Measurements from ENCODE around the gene MIOX. TPM values are rescaled to one million over a fixed set of nuclear protein-coding genes. Genes with fewer than 3 reads are reported as not detected.
A peak's percentile ranks its signal among the peaks of the same experiment; 100 is the strongest.

MIOX gene
- total and polyA plus RNA-seq, 2 of the 13 experiments (the other 11 are each of a cell fraction or from before 2014, with no cell fraction given) = 1.5 to 2.9 TPM

DNA sequence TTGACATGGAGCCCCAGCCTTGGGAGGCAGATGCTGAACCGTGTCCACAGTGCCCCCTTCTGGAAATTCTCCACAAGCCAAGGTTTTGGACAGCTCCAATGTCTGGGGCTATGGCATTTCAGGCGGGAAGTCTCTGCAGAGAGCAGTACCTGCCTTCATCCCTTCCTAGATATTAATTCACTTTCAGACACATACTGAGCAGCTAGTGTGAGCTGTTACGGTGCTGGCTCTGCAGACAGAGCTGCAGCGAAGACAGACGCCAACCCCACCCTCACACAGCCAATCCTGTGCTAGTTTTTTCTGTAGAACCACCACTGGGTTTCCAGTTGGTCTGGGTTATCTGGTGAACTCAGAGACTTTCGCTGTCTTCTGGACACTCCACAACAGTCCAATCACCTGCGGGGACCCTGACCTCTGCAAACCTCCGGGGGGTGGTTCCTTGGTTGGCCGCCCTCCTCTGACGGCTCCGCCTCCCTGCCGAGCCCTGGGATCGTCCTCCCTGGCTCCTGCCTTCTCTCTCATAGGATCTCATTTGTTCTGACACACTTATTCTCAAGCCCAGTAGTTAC lies 11.7 kb downstream of the MIOX start:
- Histone ChIP-seq H3K79me2 (ENCODE audit: insufficient read depth, low read length) (no peaks in the 10 kb centered on the region), H3K27me3 (ENCODE audit: control insufficient read depth in 1 of 2, insufficient read depth in 2 of 2, low read length in 2 of 2) (no peaks in the 10 kb centered on the region), H3K9ac (ENCODE audit: insufficient read depth, low read depth, low read length) (no peak overlapping the region), H4K20me1 (ENCODE audit: insufficient read depth, low read length) (no peaks in the 10 kb centered on the region), H2AFZ (ENCODE audit: low read length) (no peak overlapping the region), H3K9me3 (ENCODE audit: low read length) (no peaks in the 10 kb centered on the region), H3K36me3 (replicated peaks in 1 of 2; ENCODE audit: control insufficient read depth in 1 of 2, insufficient read depth in 2 of 2, low read length in 2 of 2) (no peaks in the 10 kb centered on the region), H3K4me2 (ENCODE audit: low read depth, low read length) (peak overlapping the region; percentile 62), H3K27ac (ENCODE audit: extremely low read length, insufficient read depth, low read length) (peak overlapping the region; percentile 61), H3K4me3 (replicated peaks in 1 of 3; ENCODE audit: insufficient read depth in 1 of 3, low read depth in 2 of 3, low read length in 3 of 3) (peak overlapping the region in 1 of 3 experiments; percentile 33; a peak in 2 of 6 replicates), H3K4me1 (ENCODE audit: insufficient read depth, low read length) (peaks cover 32% of the 10 kb centered on the region)
- DNase-seq (ENCODE audit: low spot score) = peak; percentile 80
- in situ Hi-C loops (cut with HindIII; ENCODE audit: extremely low pct_ligation_motif_present, low pct_unique_long_range_greater_than_20kb) (no loop called here), intact Hi-C loops (cut with micrococcal nuclease; ENCODE audit: unreplicated experiment) (loop anchor here (5.0 kb wide), 1 partner anchor 256 kb away; no protein-coding TSS in a partner anchor)
- POLR2A ChIA-PET = interaction anchor here (0.7 to 3.3 kb wide), 7 partner anchors 9 to 256 kb away, joined by 3 to 15 read pairs (median 5); partner anchors contain the start of genes ADM2, LMF2, MIOX and NCAPH2
- ATAC-seq = peak; percentile 93
- CTCF ChIA-PET (ENCODE audit: low intra/inter-chr PET ratio, low total read pairs) = interaction anchor here (0.9 to 1.4 kb wide), 4 partner anchors 13 to 247 kb away, joined by 3 to 6 read pairs (median 4); no protein-coding TSS in a partner anchor
- no TSS peak for BruUV-seq (replicated peaks)
- peak; percentile 90 for FAIRE-seq
- under 1% methylated on average over 12 of the region's 13 CpGs for WGBS (ENCODE audit: low lambda C conversion rate)
- TF ChIP-seq, protein P1, sequence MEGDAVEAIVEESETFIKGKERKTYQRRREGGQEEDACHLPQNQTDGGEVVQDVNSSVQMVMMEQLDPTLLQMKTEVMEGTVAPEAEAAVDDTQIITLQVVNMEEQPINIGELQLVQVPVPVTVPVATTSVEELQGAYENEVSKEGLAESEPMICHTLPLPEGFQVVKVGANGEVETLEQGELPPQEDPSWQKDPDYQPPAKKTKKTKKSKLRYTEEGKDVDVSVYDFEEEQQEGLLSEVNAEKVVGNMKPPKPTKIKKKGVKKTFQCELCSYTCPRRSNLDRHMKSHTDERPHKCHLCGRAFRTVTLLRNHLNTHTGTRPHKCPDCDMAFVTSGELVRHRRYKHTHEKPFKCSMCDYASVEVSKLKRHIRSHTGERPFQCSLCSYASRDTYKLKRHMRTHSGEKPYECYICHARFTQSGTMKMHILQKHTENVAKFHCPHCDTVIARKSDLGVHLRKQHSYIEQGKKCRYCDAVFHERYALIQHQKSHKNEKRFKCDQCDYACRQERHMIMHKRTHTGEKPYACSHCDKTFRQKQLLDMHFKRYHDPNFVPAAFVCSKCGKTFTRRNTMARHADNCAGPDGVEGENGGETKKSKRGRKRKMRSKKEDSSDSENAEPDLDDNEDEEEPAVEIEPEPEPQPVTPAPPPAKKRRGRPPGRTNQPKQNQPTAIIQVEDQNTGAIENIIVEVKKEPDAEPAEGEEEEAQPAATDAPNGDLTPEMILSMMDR (CRISPR knock-in tag; IDR thresholded peaks at IDR 0.05) = peak; percentile 90
- TF ChIP-seq KLF6 (CRISPR knock-in tag; IDR thresholded peaks at IDR 0.05) = 0 out of 2 replicates have a peak, but pooled peaks have one; percentile 32
- TF ChIP-seq FOXA3 (CRISPR knock-in tag; IDR thresholded peaks at IDR 0.05) = no peak
- TF ChIP-seq, protein P2, sequence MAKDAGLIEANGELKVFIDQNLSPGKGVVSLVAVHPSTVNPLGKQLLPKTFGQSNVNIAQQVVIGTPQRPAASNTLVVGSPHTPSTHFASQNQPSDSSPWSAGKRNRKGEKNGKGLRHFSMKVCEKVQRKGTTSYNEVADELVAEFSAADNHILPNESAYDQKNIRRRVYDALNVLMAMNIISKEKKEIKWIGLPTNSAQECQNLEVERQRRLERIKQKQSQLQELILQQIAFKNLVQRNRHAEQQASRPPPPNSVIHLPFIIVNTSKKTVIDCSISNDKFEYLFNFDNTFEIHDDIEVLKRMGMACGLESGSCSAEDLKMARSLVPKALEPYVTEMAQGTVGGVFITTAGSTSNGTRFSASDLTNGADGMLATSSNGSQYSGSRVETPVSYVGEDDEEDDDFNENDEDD (CRISPR knock-in tag; IDR thresholded peaks at IDR 0.05; ENCODE audit: borderline replicate concordance) = no peak
- no peak for TF ChIP-seq ZNF280B (CRISPR knock-in tag; IDR thresholded peaks at IDR 0.05; ENCODE audit: borderline replicate concordance)
- TF ChIP-seq RFXANK (CRISPR knock-in tag; IDR thresholded peaks at IDR 0.05) = no peak
- no peak for TF ChIP-seq FOXA1 (IDR thresholded peaks at IDR 0.05)
- TF ChIP-seq FOXA1 (CRISPR knock-in tag; IDR thresholded peaks at IDR 0.05) = no peak
- TF ChIP-seq, protein P3, sequence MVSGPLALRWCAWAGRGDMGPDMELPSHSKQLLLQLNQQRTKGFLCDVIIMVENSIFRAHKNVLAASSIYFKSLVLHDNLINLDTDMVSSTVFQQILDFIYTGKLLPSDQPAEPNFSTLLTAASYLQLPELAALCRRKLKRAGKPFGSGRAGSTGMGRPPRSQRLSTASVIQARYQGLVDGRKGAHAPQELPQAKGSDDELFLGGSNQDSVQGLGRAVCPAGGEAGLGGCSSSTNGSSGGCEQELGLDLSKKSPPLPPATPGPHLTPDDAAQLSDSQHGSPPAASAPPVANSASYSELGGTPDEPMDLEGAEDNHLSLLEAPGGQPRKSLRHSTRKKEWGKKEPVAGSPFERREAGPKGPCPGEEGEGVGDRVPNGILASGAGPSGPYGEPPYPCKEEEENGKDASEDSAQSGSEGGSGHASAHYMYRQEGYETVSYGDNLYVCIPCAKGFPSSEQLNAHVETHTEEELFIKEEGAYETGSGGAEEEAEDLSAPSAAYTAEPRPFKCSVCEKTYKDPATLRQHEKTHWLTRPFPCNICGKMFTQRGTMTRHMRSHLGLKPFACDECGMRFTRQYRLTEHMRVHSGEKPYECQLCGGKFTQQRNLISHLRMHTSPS (CRISPR knock-in tag; IDR thresholded peaks at IDR 0.05; ENCODE audit: low read depth) = no peak
- TF ChIP-seq HMG20B (CRISPR knock-in tag; conservative IDR thresholded peaks at IDR 0.05) = no peak
- no peak for TF ChIP-seq POGK (CRISPR knock-in tag; conservative IDR thresholded peaks at IDR 0.05)
- TF ChIP-seq ZNF296 (CRISPR knock-in tag; conservative IDR thresholded peaks at IDR 0.05) = no peak; the same call in 1 of the 2 replicates
